LoVo (cell line): ENCODE measurements around the gene ATP1B3.
"Not testable (repeated sequence)": the region's sequence is repeated elsewhere in the genome, so short reads cannot be mapped to it uniquely, and the experiment has no call there.

ENCODE experiments used
- DNase-seq: peaks from one replicate; pipeline ENCODE4 v3.0.0-alpha.2; 2016; ENCODE audit warnings: low spot score

The ATP1B3 gene

GRCh38 chr3:141945726-141946485 lies 69.5 kb downstream of the ATP1B3 start:
- DNase-seq: no peak

DNA sequence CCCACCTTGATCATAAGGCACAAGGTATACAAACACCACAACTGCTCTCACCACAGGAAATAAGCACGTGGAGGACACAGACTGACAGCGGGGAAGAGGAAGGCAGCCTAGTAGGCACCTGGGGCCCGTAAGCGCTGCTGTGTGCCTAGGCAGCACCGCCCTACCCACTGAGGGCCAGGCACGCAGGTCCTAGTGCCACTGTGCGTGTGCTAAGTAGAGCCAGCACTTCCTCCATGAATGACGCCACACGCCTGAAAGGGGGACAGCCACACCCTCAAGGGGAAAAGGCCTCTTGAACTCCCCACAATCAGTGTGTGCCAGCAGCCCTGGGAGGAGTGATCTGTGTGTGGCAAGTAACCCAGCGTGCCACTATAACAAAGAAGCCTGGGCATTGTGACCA lies 73.0 kb downstream of the ATP1B3 start:
- DNase-seq: no peak

- DNase-seq: no peak
Observed at GRCh38 chr3:141949972-141950371, 73.5 kb downstream of the ATP1B3 start.

DNA sequence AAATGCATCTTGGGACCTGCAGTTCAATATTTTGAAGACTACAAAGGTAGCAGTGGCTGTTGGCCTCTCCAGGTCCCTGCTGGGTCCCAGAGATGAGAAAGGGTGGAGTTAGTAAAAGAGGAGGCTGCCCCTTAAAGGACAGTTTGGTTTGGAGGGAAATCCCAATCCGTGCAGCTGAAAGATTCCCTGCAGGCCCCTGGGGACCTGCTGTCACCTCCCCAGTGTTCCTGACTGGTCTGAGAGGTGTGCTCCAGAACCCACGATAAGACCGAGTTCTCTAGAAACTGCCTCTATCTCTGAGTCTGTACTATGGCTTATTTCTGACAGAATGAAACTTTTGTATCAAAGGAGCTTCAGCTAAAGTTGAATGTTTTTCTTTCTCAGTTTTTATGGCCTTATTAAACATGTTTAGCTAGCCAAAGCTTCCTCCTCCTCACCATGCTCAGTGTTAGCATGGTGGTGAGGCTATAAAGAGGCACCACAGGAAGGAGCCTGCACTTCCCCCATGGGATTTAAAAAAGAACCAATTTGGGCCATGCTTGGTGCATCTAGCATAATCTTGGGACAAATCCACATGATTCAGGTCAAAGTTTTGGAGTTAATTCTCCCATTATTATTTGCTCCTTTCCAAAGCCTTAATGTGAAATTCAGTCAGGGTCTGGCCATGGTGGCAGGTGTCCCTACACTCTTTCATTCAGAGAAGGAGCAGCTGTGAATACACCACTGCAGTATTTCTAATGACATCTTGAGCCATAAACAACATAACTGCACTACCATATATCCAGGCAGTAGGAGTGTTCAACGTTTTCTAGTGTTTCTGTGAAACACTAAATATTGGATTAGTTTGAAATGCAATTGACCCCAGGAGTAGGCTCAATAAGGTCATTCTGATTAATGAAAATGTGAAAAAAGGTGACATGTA lies 74.4 kb downstream of the ATP1B3 start:
- no peak for DNase-seq

GRCh38 chr3:141952611-141953010 lies 76.2 kb downstream of the ATP1B3 start:
- no peak for DNase-seq

DNA sequence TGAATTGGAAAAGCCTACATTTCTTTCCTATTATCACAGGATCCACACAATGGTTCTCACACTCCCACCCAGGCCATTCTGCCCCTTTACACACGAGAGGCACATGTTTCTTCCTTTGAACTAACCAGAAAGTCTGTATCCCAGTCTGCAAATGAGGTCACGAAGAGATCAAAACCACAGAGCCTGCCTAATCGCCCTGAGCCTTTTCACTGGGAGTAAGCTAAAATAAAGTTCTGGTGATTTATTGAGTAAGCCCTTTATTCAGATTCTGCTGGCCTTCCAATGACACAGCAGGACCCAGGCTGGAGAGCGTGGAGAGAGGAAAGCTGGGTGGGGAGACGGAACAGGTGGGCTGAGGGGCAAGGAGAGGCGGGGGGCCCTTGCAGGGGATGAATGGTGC lies 78.7 kb downstream of the ATP1B3 start:
- DNase-seq: no peak

GRCh38 chr3:141959589-141960554 lies 83.4 kb downstream of the ATP1B3 start:
- no peak for DNase-seq

GRCh38 chr3:141960731-141961130 lies 84.3 kb downstream of the ATP1B3 start:
- no peak for DNase-seq

- DNase-seq: no peak
Observed at GRCh38 chr3:141963301-141963700, 86.9 kb downstream of the ATP1B3 start.

GRCh38 chr3:141965471-141965870 lies 89.0 kb downstream of the ATP1B3 start:
- DNase-seq: no peak

GRCh38 chr3:141969711-141970110 lies 93.3 kb downstream of the ATP1B3 start:
- DNase-seq: no peak

DNA sequence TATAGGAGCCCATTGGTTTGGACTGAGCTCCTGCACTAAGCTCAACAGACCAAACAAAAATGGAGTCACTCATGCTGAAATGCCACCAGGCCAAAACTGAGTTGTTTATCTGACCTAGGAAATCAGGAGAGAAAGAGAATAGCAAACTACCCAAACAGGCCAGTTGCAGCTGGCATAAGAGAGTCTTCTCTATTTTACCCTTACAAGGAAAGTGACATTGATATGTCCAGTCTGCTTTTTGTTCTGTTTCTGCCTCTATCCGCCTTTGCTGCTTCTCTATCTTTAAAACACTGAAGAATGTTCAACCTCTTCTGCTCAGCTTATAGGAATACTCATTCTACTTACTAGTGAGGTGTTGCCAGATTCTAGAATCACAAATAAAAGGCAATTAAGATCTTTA lies 95.1 kb downstream of the ATP1B3 start:
- no peak for DNase-seq

GRCh38 chr3:141972399-141972798 lies 96.0 kb downstream of the ATP1B3 start:
- no peak for DNase-seq

DNA sequence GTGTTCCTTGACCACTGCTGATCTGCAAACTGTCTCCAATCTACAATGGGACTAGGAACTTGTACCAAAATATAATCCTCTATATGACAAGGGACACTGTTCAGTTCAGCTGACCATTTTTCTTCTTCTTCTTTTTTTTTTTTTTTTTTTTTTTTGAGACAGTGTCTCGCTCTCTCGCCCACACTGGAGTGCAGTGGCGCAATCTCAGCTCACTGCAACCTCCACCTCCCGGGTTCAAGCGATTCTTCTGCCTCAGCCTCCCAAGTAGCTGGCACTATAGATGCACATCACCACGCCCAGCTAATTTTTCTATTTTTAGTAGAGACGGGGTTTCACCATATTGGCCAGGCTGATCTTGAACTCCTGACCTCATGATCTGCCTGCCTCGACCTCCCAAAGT lies 98.3 kb downstream of the ATP1B3 start:
- not testable (repeated sequence) for DNase-seq
